Stimulated activated CD8-positive, alpha-beta memory T cell treated with anti-CD3 and anti-CD28 coated beads, Interleukin-12 subunit alpha, Interleukin-12 subunit beta, amount 100 ng/mL, for 1 hour (primary cell): Measurements from ENCODE around the gene CLHC1.

ENCODE experiments used
- DNase-seq: peaks from one replicate; pipeline ENCODE4 v3.0.0-alpha.2; 2020; ENCODE audit warnings: low read depth

CLHC1 gene

GRCh38 chr2:55169359-55169758 lies 62.7 kb downstream of the CLHC1 start:
- DNase-seq = no peak

- DNase-seq = peak; percentile 16
Measured at GRCh38 chr2:55168221-55169154, 63.6 kb downstream of the CLHC1 start.

GRCh38 chr2:55165626-55166025 lies 66.5 kb downstream of the CLHC1 start:
- DNase-seq = no peak

GRCh38 chr2:55164534-55165480 lies 67.3 kb downstream of the CLHC1 start:
- DNase-seq = no peak

DNA sequence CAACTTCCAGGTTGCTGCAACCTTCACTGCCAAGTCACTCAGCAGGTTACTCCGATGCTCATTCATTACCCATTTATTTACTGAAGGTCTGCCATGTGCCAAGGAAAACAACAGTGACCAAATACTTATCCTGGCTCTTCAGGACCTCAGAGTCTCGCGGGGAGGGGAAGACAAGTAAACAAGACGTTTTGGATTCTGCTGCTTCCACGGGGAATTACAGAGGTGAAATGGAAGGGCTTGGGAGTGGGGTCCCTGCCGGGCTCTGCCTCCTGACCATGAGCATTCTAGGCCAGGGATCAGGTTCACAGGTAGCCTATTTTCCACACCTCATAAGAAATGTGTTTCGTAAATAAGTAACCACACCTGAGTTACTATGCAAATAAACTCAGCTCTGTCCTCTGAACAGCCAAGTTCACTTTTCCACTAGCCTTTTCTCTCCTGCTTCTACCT lies 68.1 kb downstream of the CLHC1 start:
- DNase-seq = no peak

GRCh38 chr2:55163274-55163721 lies 68.8 kb downstream of the CLHC1 start:
- DNase-seq = no peak

GRCh38 chr2:55162284-55163006 lies 69.6 kb downstream of the CLHC1 start:
- DNase-seq = no peak

DNA sequence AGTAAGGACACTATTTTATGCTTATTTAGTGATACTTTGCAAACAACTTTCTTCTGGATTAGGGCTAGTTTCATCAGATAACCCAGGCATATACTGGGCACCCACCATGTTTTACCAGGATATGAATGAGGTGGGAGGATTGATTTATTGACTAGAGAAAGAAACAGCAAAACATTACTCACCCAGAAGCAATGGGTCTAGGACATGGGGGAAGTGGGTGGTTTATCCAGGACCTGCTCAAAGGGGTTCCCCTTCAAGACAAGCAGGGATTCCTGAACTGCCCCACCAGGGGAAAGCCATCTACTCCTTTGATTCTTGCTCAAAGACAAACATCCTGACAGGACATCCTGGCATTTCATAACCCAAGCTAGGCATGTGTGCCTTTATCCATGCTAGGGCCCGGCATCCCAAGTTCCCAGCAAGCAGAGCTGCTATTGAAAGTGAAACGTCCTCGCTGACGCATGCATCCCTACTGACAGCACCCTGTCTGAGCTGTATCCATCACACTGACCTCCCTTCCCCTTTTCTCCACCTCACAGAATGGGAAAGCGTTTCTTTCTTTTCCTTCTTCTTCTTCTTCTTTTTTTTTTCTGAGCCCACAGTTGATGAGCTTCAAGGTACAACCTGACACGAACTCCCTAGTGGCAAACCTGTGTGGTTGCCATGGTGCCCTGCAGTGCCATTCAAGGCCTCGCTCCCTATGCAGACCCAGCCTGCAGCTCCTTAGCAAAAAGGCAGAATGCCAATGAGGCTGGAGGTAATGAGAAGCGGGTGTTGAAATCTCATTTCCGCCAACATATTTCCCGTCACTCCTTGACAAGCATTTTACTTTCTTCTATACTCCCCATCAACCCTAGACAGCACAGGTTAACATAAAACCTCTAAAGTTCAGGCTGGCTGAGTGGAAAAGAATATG lies 70.5 kb downstream of the CLHC1 start:
- no peak for DNase-seq

- DNase-seq = no peak
Measured at GRCh38 chr2:55160422-55160821, 71.7 kb downstream of the CLHC1 start.

DNA sequence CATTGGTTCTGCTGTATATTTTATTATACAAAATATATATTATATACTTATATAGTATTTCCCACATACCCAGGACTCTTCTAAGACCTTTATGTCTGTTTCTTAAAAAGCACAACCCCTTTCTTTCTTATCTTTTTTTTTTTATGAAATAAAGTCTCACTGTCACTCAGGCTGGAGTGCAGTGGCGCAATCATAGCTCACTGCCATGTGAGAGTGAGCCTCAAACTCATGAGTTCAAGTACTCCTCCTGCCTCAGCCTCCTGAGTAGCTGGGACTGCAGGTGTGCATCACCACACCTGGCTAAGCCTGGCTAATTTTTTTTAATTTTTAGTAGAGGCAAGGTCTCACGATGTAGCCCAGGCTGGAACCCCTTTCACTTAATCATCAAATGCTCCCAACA lies 72.3 kb downstream of the CLHC1 start:
- no peak for DNase-seq

DNA sequence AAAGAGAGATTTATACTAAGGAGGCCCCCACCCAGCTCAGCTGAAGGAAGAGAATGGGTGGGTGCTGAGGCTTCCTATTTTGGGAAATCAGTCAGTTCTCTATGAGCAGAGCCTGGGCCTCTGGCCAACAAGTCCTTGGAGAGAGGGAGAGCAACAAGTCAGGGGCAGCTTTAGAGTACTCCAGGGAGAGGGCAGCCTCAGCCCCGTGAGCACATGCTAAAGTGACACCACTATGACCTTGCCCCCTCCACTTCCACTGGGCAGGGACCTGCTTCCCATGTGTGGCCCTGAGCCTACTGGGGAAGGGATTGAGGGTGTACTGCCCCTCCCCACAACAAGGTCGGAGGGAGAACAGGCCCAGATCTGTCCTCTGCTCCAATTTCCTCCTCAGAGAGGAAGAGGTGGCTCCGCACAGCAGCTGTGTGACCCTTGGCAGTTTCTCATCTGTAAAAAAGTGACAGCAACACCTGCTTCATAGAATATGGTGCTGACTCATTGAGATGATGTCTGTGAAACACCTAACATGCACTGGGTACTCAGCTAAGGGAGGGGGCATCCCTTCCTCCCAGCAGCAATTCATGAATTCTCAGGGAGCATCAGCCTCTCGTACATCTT lies 72.9 kb downstream of the CLHC1 start:
- DNase-seq = no peak

GRCh38 chr2:55158111-55158814 lies 73.8 kb downstream of the CLHC1 start:
- no peak for DNase-seq

GRCh38 chr2:55157474-55157884 lies 74.6 kb downstream of the CLHC1 start:
- DNase-seq = no peak

GRCh38 chr2:55156984-55157383 lies 75.1 kb downstream of the CLHC1 start:
- DNase-seq = no peak

- DNase-seq = no peak
Measured at GRCh38 chr2:55156326-55156725, 75.8 kb downstream of the CLHC1 start.

DNA sequence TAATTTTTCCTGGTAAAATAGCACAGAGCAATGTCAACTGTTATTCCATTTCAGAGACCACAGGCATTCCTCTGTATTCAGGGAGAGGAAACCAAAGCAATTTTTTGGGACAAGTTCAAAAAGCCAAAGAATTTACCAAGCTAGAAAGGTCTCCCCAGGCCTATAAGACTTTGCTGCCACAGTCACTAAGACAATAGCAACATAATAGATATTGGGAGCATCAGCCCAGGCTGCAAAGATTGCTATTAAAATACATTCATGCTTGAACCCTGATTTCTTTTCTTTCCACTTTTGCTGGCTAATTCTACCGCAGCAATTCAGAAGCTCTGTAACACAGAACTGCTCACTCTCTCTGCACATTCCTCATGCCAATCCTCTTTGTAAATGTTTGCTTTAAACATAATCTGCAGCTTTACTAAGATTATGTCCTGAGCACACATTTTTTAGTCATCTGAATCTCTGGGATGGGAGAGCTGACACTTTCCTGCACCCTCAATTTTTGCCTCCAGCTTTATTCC lies 76.3 kb downstream of the CLHC1 start:
- no peak for DNase-seq

- no peak for DNase-seq
Measured at GRCh38 chr2:55155206-55155605, 76.9 kb downstream of the CLHC1 start.

- DNase-seq = no peak
Measured at GRCh38 chr2:55154525-55155030, 77.5 kb downstream of the CLHC1 start.

DNA sequence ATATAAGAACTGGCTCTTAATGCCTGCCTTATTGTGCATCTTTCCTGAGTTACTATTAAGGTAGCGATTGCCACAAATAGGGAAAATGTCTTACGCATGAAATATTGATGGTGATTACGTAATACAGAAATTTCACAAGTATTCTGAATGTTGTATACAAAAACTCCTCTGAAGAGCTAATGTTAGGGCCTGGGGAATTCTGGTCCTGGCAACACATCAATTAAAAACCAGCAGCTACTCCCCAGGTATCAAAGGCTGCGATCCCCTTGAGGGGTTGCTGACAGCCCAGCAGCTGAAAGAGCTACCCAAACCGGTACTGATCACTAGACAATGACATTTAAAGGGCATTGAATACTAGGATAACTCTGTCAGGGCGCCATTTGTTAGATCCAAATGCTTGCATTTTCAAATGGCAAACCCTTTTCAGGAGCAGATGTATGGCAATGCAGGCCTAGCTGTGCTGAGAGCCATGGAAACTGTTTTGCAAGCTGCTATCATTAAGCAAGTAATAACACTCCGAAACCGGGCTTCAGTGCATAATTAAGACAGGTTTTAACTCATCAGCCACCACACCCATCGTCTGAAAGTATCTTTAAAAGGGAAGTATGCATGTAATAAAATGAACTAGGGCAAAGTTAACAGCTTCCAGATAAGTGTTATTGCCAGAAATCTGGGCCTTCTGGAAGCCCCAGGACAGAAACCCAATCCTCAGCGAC lies 78.4 kb downstream of the CLHC1 start:
- DNase-seq = no peak
